Tibial nerve (tissue), 4 donors: ENCODE data around the gene MAGI1.

Source experiments
- EP300 ChIP-seq, 2 donors: sonication (generic); formaldehyde crosslinking; IDR thresholded peaks; one replicate each; pipeline ENCODE4 v1.6.1; 2017; ENCODE audit warnings: antibody characterized with exemption in 2 of 2, mild to moderate bottlenecking in 1 of 2
- TF ChIP-seq, protein P1 (sequence below), 5 experiments: fragments of 200-600 bp in 3 of 5; fragments of 450-650 bp in 2 of 5; sonication (generic) in 3 of 5; IDR thresholded peaks; one replicate each; pipeline ENCODE4 v1.5.1; 2016 to 2019; ENCODE audit warnings: antibody characterized with exemption in 5 of 5, mild to moderate bottlenecking in 3 of 5, moderate library complexity in 2 of 5

DNA sequence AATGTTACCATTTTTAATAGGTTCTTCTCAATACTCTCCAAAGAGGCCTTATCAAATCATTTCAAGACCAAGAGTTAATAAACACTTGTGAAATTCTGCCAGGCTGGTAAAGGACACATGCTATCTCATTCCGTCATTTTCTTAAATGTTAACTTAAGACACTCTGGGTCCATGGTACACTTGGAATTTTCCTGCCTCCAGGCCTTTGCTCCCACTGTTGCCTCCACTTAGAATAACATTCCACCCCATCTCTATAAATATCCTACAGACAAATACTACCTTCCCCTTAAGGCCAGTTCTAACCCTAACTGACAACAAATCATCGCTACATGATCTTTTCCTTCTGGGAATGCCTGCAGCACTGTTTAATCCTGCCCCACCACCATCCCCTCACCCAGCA lies 24.1 kb downstream of the MAGI1 start:
- TF ChIP-seq, protein P1, sequence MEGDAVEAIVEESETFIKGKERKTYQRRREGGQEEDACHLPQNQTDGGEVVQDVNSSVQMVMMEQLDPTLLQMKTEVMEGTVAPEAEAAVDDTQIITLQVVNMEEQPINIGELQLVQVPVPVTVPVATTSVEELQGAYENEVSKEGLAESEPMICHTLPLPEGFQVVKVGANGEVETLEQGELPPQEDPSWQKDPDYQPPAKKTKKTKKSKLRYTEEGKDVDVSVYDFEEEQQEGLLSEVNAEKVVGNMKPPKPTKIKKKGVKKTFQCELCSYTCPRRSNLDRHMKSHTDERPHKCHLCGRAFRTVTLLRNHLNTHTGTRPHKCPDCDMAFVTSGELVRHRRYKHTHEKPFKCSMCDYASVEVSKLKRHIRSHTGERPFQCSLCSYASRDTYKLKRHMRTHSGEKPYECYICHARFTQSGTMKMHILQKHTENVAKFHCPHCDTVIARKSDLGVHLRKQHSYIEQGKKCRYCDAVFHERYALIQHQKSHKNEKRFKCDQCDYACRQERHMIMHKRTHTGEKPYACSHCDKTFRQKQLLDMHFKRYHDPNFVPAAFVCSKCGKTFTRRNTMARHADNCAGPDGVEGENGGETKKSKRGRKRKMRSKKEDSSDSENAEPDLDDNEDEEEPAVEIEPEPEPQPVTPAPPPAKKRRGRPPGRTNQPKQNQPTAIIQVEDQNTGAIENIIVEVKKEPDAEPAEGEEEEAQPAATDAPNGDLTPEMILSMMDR (IDR thresholded peaks at IDR 0.05), result no peak
- TF ChIP-seq EP300 (IDR thresholded peaks at IDR 0.05), result no peak
